ENCODE measurements around the gene IMP4.

Gene IMP4

DNA sequence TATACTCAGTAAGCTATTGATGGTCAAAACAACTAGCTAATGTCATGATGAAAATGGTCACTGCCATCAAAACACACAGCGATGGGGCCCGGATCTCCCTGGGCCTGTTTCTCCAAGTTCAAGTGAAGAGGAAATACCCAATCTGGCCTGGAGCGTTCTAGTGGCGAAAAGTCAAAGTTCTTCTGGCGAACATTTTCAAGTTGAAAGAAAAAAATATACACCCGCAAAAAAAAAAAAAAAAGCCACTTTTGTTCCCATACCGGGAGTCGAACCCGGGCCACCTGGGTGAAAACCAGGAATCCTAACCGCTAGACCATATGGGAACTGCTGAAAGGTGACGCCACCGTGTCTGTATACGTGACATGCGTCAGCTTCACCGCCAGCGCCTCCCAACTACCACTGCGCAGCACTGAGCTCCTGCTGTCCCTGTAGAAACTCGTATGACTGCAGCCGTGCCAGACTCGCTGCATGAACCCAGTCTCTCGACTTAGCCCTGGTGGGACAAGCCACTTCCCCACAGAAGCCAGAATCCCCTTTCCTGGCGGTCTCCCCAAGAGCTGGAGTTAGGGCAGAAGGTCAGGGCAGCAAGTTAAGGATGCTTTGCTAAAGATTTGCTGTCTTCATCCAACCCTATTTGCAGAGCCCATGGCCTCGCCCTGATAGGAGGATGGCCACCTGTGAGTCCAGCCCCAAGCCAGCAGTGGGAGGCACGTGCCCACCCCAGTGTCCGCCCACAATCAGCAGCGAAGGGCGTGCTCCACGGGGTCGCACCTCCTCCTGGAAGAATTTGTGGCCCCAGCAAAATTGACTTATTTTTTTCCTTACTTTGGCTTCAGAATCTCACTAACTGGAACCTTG lies 5.6 kb upstream of the IMP4 start:
- peak; percentile 96 for DNase-seq (ENCODE audit: low read depth, low spot score)

GRCh38 chr2:130337735-130338325 lies 4.9 kb upstream of the IMP4 start:
- no peak for DNase-seq (ENCODE audit: low read depth, low spot score)

DNA sequence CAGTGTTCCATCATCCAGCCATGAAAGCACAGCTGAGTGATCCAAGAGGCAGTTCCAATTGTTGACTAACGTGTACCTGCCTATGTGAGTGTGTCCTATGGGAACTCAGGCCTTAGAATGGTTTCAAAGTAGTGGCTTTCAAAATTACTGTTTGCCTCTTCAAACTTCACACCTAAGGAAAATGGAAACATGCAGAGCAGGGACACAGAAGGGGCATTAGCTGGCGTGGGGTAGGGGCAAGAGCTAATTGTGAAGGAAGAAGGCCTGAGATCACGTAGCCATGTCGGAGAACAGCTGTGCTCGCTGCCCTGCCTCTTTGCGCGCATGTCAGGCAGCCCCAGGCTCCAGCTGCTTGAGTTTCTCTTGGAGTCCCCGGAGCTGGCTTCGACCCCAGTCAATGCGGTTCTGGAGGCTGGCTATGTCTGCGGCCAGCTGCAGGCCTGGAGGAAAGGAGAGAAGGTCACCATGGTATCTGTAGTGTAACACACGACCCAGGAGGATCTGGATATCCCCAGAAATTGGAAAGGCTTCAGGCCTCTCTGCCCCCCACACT lies 3.8 kb upstream of the IMP4 start:
- no peak for DNase-seq (ENCODE audit: low read depth, low spot score)

- no peak for DNase-seq (ENCODE audit: low read depth, low spot score)
Measured at GRCh38 chr2:130339885-130340745, 2.6 kb upstream of the IMP4 start.

- no peak for DNase-seq (ENCODE audit: low read depth, low spot score)
Measured at GRCh38 chr2:130341562-130342019, 1.1 kb upstream of the IMP4 start.

DNA sequence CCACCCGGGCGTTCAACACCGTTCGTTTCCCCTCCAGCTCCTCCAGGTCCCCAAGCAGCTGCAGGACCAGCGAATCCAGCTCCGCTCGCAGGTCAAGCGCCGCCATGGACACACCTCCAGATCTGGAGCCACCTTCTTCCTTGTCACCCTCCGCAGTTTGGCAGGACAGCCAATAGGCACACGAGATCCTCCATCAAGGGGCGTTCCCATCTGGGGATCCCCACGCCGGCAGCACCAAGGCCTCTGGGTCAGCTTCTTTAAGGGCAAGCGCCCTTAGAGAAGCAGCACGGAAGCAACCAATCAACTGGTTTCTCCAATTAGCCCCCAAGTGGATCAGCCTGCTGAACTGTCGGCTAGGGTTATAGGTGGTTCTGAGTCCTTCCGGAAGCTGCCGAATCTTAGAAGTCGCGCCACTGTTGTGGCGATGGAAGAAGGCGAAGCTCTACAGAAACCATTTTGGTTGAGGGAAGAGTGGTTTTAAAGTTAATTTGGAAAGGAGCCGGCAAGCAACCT lies 621 bp upstream of the IMP4 start:
- peak; percentile 97 for DNase-seq (ENCODE audit: low read depth, low spot score)

DNA sequence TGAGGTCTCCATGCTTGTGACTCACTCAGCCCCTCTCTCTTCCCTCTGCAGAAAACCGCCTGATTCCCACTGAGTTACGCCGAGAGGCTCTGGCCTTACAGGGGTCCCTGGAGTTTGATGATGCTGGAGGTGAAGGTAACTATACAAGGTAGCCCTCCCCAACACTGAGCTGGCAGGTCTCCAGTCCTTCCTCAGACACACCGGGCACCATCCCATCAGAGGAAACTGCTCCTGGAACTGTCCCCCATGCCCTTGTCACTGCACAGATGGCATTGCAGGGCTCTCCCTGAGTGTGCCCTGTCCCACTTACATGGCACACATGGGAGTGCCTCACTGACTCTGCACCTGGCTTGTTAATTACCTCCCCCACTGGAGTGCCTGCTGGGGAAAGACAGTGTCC lies 1.9 kb downstream of the IMP4 start:
- no peak for DNase-seq (ENCODE audit: low read depth, low spot score)

GRCh38 chr2:130345091-130345490 lies 2.4 kb downstream of the IMP4 start:
- DNase-seq (ENCODE audit: low read depth, low spot score), result no peak

DNA sequence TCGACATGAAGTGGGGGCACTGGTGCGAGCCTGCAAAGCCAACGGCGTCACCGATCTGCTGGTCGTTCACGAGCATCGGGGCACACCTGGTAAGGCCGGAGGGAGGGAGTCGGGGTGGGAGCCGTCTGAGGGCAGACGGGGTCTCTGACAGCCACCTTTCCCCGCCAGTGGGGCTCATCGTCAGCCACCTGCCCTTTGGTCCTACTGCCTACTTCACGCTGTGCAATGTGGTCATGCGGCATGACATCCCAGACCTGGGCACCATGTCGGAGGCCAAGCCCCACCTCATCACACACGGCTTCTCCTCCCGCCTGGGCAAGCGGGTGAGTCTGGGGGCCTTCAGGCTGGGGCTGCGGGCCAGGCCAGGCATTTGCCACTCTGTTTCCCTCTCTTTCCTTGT lies 2.9 kb downstream of the IMP4 start:
- DNase-seq (ENCODE audit: low read depth, low spot score), result no peak

DNA sequence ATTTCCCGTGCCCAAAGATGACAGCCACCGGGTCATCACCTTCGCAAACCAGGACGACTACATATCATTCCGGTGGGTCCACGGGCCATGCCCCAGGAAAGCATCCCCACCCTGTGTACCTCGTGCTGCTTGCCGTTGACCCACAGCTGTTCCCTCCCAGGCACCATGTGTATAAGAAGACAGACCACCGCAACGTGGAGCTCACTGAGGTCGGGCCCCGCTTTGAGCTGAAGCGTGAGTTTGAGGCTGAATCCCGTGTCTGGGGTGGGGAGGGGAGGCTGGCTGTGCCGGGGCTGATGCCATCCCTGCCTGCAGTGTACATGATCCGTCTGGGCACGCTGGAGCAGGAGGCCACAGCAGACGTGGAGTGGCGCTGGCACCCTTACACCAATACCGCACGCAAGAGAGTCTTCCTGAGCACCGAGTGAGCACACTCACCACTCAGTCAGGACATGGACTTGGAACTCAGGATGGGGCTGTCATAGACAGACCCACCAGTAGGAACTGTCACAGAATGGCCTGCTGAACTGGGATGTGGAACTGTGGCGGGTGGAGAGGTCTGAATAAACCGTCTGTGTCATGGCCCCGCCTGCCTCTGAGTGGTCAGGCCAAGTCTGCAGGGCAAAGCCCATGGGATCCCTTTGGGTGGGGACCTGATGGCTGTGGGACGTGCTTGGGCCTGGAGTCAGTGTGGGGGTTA lies 3.5 kb downstream of the IMP4 start:
- DNase-seq (ENCODE audit: low read depth, low spot score), result no peak

- no peak for DNase-seq (ENCODE audit: low read depth, low spot score)
Measured at GRCh38 chr2:130346741-130347066, 4.0 kb downstream of the IMP4 start.

DNA sequence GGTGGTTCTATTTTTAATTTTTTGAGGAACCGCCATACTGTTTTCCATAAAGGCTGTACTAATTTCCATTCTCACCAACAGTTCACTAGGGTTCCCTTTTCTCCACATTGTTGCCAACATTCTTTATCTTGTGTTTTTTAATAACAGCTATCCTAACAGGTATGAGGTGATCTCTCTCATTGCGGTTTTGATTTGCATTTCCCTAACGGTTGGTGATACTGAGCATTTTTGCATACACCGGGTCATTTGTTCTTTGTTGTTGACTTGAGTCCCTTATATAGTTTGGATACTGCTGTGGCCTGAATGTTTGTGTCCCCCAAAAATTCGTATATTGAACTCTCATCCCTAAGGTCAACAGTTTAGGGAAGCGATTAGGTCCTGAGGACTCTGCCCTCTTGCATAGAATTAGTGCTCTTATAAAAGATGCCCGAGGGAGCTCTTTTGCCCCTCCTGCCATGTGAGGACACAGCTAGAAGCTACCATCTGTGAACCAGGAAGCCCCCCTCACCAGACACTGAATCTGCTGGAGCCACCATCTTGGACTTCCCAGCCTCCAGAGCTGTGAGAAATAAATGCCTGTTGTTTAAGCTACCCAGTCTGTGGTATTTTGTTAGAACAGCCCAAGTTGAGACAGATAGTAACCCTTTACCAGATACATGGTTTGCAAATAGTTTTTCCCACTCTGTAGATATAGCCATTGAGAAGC lies 4.7 kb downstream of the IMP4 start:
- DNase-seq (ENCODE audit: low read depth, low spot score), result no peak

DNA sequence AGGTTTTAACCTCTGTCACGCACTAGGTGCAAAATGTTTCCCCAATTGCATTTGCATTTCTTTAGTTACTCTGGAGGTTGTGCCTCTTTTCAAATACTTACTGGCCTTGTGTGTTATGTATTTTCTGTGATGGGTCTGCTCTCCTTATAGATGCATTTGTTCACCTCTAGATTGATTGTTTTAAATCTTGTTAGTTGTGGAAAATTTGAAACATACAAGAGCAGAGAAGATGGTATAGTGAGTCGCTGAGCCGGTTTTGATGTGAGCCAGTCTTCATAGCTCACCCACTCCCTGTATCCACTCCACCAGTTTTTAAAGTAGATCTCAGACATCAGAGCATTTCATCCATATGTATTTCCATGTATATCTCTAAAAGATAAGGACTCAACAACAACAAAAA lies 6.5 kb downstream of the IMP4 start:
- no peak for DNase-seq (ENCODE audit: low read depth, low spot score)

- no peak for DNase-seq (ENCODE audit: low read depth, low spot score)
Measured at GRCh38 chr2:130351711-130352110, 9.0 kb downstream of the IMP4 start.

- no peak for DNase-seq (ENCODE audit: low read depth, low spot score)
Measured at GRCh38 chr2:130352237-130352636, 9.5 kb downstream of the IMP4 start.

GRCh38 chr2:130353291-130354138 lies 10.8 kb downstream of the IMP4 start:
- DNase-seq (ENCODE audit: low read depth, low spot score), result no peak

- DNase-seq (ENCODE audit: low read depth, low spot score), result no peak
Measured at GRCh38 chr2:130354139-130354428, 11.4 kb downstream of the IMP4 start.

DNA sequence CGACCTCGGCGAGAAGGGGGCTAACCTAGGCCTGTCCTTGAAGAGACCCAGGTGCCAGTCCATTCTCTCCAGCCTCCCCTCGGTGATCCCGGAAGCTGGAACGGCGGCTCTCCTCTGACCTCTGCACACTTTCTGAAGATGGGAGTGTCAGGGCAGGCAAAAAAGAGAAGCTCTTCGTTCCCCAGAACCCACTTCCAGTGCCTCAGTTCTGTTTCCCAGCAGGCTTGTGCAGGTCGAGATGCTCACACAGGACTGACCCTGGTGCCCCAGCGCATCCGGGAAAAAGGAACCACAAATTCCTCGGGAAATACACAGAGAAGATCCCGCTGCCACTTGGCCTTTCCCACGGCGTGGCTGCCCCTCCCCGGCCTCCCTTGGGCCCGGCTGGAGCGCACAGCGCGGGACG lies 12.5 kb downstream of the IMP4 start:
- DNase-seq (ENCODE audit: low read depth, low spot score), result no peak

DNA sequence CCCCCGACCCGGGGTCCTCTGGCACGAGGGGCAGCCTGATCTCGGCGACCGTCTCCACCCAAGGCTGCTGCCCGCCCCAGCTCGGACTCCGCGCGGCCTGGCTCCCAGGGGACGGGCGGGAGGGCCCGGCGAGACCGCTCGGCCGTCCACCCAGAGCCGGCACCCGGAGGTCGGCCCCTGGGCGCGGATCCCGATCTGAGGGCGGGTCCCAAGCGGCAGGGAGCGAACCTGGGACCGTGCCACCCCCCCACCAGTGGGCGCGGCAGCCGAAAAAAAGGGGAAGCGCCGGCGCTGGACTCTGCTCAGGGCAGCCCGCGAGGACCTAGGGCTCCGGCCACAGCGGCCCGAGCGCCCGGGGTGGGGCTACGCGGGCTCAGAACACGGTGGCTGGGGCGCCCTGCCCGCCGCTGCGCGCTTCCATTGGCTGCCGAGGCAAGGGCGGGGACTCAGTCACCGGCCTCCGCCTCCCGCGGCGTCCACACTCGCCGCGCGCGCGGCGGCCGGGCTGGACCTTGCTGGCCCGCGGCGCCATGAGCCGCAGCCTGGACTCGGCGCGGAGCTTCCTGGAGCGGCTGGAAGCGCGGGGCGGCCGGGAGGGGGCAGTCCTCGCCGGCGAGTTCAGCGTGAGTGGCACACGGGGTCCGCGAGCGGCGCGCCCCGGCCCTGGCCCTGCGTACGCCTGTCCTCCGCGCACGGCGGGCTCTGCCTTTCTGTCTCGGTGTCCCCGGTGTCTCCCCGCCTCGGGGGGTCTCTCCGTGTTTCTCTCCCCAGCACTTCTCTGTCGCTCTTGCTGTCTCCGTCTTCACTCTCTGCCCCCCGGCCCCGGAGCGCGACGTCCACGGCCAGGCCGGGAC lies 13.1 kb downstream of the IMP4 start, which contains the start of gene PTPN18:
Gene PTPN18, plus strand, starts transcription at position 479 of the 854 bp plus-strand sequence. Its CDS starts 52 bp downstream, at position 531.
- peak; percentile 79 for DNase-seq (ENCODE audit: low read depth, low spot score)
